Endothelial cell of umbilical vein (primary cell): Measurements from ENCODE around the gene IGSF11. TPM values are rescaled to one million over a fixed set of nuclear protein-coding genes. Genes with fewer than 3 reads are reported as not detected.

Source experiments
- BruUV-seq: library from RNA; stranded (reverse); fragments of 400-500 nt; replicated peaks from 2 replicates; lab custom pipeline; 2021; lab: Mats Ljungman, UMichigan
- CTCF ChIA-PET: fragments of 300-600, 350-600 bp; sonication (Branson Sonifier 250); formaldehyde crosslinking; loops from one replicate; lab custom pipeline; 2021; ENCODE audit warnings: antibody characterized with exemption, inconsistent platforms; lab: Charles Lee
- POLR2A ChIA-PET: fragments of 300-600, 350-600 bp; sonication (Branson Sonifier 250); formaldehyde crosslinking; loops from one replicate; lab custom pipeline; 2021; ENCODE audit warnings: antibody characterized with exemption, inconsistent platforms; lab: Charles Lee
- DNase-seq: peaks from one replicate; pipeline ENCODE4 v3.0.0-alpha.2; 2011; ENCODE audit warnings: low read depth, low spot score
- FAIRE-seq: peaks from 2 replicates; lab custom pipeline; 2011; peaks lifted over from hg19 to GRCh38; lab: Jason Lieb, UNC
- H2AFZ ChIP-seq: 2 replicates; pipeline ENCODE4 v1.6.0; 2012; ENCODE audit warnings: low read depth, low read length, control low read depth, inconsistent platforms
- H3K27ac ChIP-seq: 2 replicates; pipeline ENCODE4 v1.5.1; 2011; ENCODE audit warnings: low read depth, mild to moderate bottlenecking, control low read depth, low read length, moderate library complexity; ENCODE audit not compliant: insufficient read depth
- H3K27me3 ChIP-seq, 2 experiments: 2 replicates each; pipeline versions ENCODE4 v1.6.0 to v1.6.1; 2011; ENCODE audit warnings: low read length in 2 of 2, mixed read lengths in 1 of 2; ENCODE audit not compliant: control insufficient read depth in 2 of 2, insufficient read depth in 2 of 2
- H3K36me3 ChIP-seq, 2 experiments: 2 replicates in 1 of 2; 3 replicates in 1 of 2; pipeline ENCODE4 v1.5.1; 2011; ENCODE audit warnings: low read length in 2 of 2, mild to moderate bottlenecking in 1 of 2, moderate library complexity in 1 of 2; ENCODE audit not compliant: control insufficient read depth in 2 of 2, insufficient read depth in 2 of 2; ENCODE audit errors: extremely low read depth in 1 of 2
- H3K4me1 ChIP-seq: 3 replicates; pipeline ENCODE4 v1.5.1; 2011; ENCODE audit warnings: mild to moderate bottlenecking, low read length; ENCODE audit not compliant: control insufficient read depth, insufficient read depth; ENCODE audit errors: extremely low read depth
- H3K4me2 ChIP-seq: 2 replicates; pipeline ENCODE4 v1.6.1; 2011; ENCODE audit warnings: low read length, control low read depth, mixed read lengths; ENCODE audit not compliant: insufficient read depth
- H3K4me3 ChIP-seq, 3 experiments: fragments of 200-600 bp in 1 of 3; sonication (generic), shearing (Covaris generic) in 1 of 3; replicated peaks in 1 of 3; 2 replicates each; pipeline ENCODE4 v1.5.1; 2011 to 2016; ENCODE audit warnings: control low read depth in 3 of 3, low read length in 3 of 3, mild to moderate bottlenecking in 2 of 3, inconsistent platforms in 1 of 3, low read depth in 1 of 3, moderate library complexity in 1 of 3; ENCODE audit not compliant: insufficient read depth in 1 of 3
- H3K79me2 ChIP-seq: 2 replicates; pipeline ENCODE4 v1.6.0; 2012; ENCODE audit warnings: low read length, inconsistent platforms; ENCODE audit not compliant: control insufficient read depth, insufficient read depth
- H3K9ac ChIP-seq: replicated peaks from 2 replicates; pipeline ENCODE3; 2011; ENCODE audit warnings: low read length, control low read depth; ENCODE audit not compliant: insufficient read depth; ENCODE audit errors: extremely low read depth
- H3K9me1 ChIP-seq: replicated peaks from 3 replicates; pipeline ENCODE4 v1.6.0; 2011; ENCODE audit warnings: mild to moderate bottlenecking, low read length; ENCODE audit not compliant: control insufficient read depth, insufficient read depth; ENCODE audit errors: extremely low read depth
- H3K9me3 ChIP-seq: replicated peaks from 2 replicates; pipeline ENCODE4 v1.5.1; 2012; ENCODE audit warnings: low read length, inconsistent platforms; ENCODE audit not compliant: control insufficient read depth, insufficient read depth
- H4K20me1 ChIP-seq: replicated peaks from 2 replicates; pipeline ENCODE3; 2011; ENCODE audit warnings: mild to moderate bottlenecking, low read length; ENCODE audit not compliant: control insufficient read depth, insufficient read depth; ENCODE audit errors: extremely low read depth
- CTCF ChIP-seq, 2 donors: IDR thresholded peaks; 1 replicate in 1 of 2; 2 replicates in 1 of 2; pipeline ENCODE4 v1.5.1; 2011; ENCODE audit warnings: low read length in 2 of 2, mild to moderate bottlenecking in 2 of 2, moderate library complexity in 2 of 2, control low read depth in 1 of 2, inconsistent platforms in 1 of 2, low read depth in 1 of 2; ENCODE audit not compliant: insufficient read depth in 1 of 2; ENCODE audit errors: extremely low read depth in 1 of 2
- EZH2 ChIP-seq: IDR thresholded peaks from 2 replicates; pipeline ENCODE4 v1.6.1; 2012; ENCODE audit warnings: borderline replicate concordance, low read depth, mild to moderate bottlenecking, moderate library complexity, low read length, inconsistent platforms; ENCODE audit not compliant: severe bottlenecking
- FOS ChIP-seq: IDR thresholded peaks from 2 replicates; pipeline ENCODE4 v1.6.1; 2011; ENCODE audit warnings: mild to moderate bottlenecking, low read length, moderate library complexity, borderline replicate concordance; ENCODE audit not compliant: insufficient read depth
- GATA2 ChIP-seq: IDR thresholded peaks from 2 replicates; pipeline ENCODE4 v1.7.0; 2011; ENCODE audit warnings: low read depth, mild to moderate bottlenecking, moderate library complexity, mixed read lengths, low read length; ENCODE audit not compliant: insufficient read length, insufficient read depth
- JUN ChIP-seq: IDR thresholded peaks from 2 replicates; pipeline ENCODE4 v1.6.1; 2011; ENCODE audit warnings: borderline replicate concordance, low read depth; ENCODE audit not compliant: insufficient read length, insufficient read depth
- MYC ChIP-seq: IDR thresholded peaks from one replicate; pipeline ENCODE4 v1.6.1; 2011; ENCODE audit warnings: mild to moderate bottlenecking, low read depth, low read length
- POLR2A ChIP-seq: IDR thresholded peaks from 2 replicates; pipeline ENCODE4 v1.6.1; 2012; ENCODE audit warnings: low read depth, mild to moderate bottlenecking, control low read depth, low read length
- POLR2AphosphoS5 ChIP-seq: IDR thresholded peaks from 2 replicates; pipeline ENCODE4 v1.6.1; 2012; ENCODE audit warnings: low read depth, mild to moderate bottlenecking, control low read depth, low read length, moderate library complexity; ENCODE audit not compliant: insufficient read depth
- dilution Hi-C: fragments of 300-500 bp; cut with MboI; formaldehyde crosslinking; loops from one replicate; pipeline ENCODE4 v1.15.0; 2019; ENCODE audit warnings: low sequenced_read_pairs; ENCODE audit not compliant: extremely low pct_ligation_motif_present
- intact Hi-C: fragments of 100-400 bp; cut with micrococcal nuclease; formaldehyde crosslinking; loops from one replicate; pipeline ENCODE4 v1.10.0; 2022
- polyA plus RNA-seq, 4 experiments: library from polyadenylated mRNA; depleted of rRNA in 3 of 4; stranded (reverse) in 3 of 4; unstranded in 1 of 4; fragments of >200 nt; gene quantifications; 2 replicates each; pipeline versions ENCODE4 v1.2.1 to v1.2.3, GENCODE V29; 2011 to 2012; ENCODE audit warnings: missing spikeins in 1 of 4
- total RNA-seq: library from RNA; stranded (reverse); gene quantifications from 2 replicates; pipeline ENCODE4 v1.2.3, GENCODE V29; 2021
- TF ChIP-seq, protein P1 (sequence below): IDR thresholded peaks from 2 replicates; pipeline ENCODE4 v1.6.1; 2011; ENCODE audit not compliant: insufficient read depth, insufficient read length

The IGSF11 gene
- total and polyA plus RNA-seq, 2 donors (not counting 3 experiments of a cell fraction or from before 2014, with no cell fraction given), result not detected

DNA sequence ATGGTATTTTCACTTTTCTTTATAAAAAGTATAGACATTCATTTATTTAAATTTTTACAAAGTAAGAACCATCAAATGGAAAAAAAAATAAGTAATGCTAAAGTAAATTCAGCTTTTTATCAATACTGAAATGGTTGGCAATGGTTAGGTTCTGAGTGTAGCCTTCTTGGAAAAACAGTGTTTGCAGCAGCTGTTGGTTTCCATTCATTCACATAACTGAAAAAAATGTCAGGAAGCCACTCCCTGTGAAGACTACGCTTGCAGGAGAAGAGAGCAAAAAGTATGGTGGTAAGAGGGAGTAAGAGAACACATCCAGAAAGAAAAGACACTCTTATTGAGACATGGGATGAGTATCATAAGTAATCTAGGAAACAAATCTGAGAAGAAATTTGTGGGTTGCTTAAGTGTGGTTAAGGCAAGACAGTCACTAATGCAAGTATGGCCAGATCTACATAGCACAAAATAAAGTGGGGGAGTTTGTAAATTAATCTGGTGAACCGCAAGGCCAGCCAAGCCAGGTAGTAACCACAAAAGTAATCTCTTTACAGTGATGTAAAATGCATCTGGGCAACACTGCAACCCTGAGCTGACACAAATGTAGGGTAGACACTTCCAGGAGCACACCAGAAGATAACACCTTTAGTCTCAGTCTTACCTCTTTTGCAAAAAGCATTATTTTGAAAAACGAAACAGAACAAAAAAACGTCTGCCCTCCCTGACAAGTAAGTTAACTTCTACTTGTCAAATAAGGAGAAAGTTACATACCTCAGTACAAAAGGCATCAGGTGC, 133.7 kb downstream of the IGSF11 start:
- Histone ChIP-seq H3K79me2 (no peaks in the 10 kb centered on the region), H3K36me3 (no peaks in the 10 kb centered on the region), H4K20me1 (no peaks in the 10 kb centered on the region), H3K4me3 (no peak overlapping the region), H3K27ac (no peak overlapping the region), H3K9me1 (no peaks in the 10 kb centered on the region), H3K9me3 (no peaks in the 10 kb centered on the region), H3K4me1 (no peaks in the 10 kb centered on the region), H2AFZ (no peak overlapping the region), H3K9ac (no peak overlapping the region), H3K27me3 (no peaks in the 10 kb centered on the region), H3K4me2 (no peak overlapping the region)
- BruUV-seq, result no TSS peak
- ChIA-PET CTCF (interaction anchor here (2.0 kb wide), 1 partner anchor 17 kb away, joined by 5 read pairs; no protein-coding TSS in a partner anchor), POLR2A (no interaction called here)
- dilution Hi-C loops, result no loop called here
- TF ChIP-seq EZH2, result no peak
- no peak for TF ChIP-seq POLR2A
- intact Hi-C loops, result no loop called here
- DNase-seq (no peak), FAIRE-seq (no peak)

DNA sequence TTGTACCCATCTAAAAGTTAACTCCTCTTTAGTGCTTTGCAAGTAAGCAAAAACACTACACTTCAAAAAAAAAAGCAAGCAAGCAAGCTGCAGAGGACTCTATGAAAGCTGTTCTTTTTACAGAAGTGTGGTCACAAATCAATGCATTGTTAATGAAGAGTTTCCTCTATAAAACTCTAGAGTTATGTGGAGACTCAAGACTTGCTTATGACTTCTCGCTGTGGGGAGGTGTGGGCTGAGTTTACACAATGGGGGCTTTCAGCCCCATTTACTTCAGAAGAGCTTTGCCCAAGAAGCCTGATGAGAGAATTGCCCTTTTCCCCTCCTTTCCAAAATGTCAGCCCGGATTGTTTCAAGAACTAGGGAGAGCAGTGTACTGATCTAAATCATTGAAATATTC, 144.4 kb downstream of the IGSF11 start:
- H3K4me1 ChIP-seq, result no peaks in the 10 kb centered on the region
- H3K36me3 ChIP-seq, result no peaks in the 10 kb centered on the region
- no peak overlapping the region for H3K4me2 ChIP-seq
- dilution Hi-C loops, result no loop called here
- DNase-seq, result no peak
- POLR2A ChIA-PET, result no interaction called here
- H3K9ac ChIP-seq, result no peak overlapping the region
- FAIRE-seq, result peak; percentile 24
- no peak overlapping the region for H2AFZ ChIP-seq
- H3K4me3 ChIP-seq, result no peak overlapping the region
- H3K9me1 ChIP-seq, result no peaks in the 10 kb centered on the region
- H3K27me3 ChIP-seq, result no peaks in the 10 kb centered on the region
- H3K27ac ChIP-seq, result no peak overlapping the region
- CTCF ChIA-PET, result interaction anchor here (1.6 to 3.2 kb wide), 2 partner anchors 7 to 208 kb away, joined by 4 to 29 read pairs; no protein-coding TSS in a partner anchor
- intact Hi-C loops, result no loop called here
- H4K20me1 ChIP-seq, result no peaks in the 10 kb centered on the region
- TF ChIP-seq FOS (no peak), JUN (no peak), GATA2 (no peak), MYC (no peak), CTCF (IDR thresholded peaks at IDR 0.05; ENCODE audit: extremely low read depth in 1 of 2, insufficient read depth in 1 of 2, low read depth in 1 of 2, low read length in 2 of 2) (no peak), POLR2AphosphoS5 (no peak), POLR2A (no peak), EZH2 (no peak)
- TF ChIP-seq, protein P1, sequence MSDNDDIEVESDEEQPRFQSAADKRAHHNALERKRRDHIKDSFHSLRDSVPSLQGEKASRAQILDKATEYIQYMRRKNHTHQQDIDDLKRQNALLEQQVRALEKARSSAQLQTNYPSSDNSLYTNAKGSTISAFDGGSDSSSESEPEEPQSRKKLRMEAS, result no peak
- no peaks in the 10 kb centered on the region for H3K9me3 ChIP-seq
- BruUV-seq, result no TSS peak
- no peaks in the 10 kb centered on the region for H3K79me2 ChIP-seq
